Anterior cingulate cortex (tissue), 58 donors: ENCODE measurements around the gene DIP2C.
"Not testable (repeated sequence)": the region's sequence is repeated elsewhere in the genome, so short reads cannot be mapped to it uniquely, and the experiment has no call there.

ENCODE experiments used
- DNase-seq, 58 donors: peaks; one replicate each; lab custom pipeline; 2025; lab: John Stamatoyannopoulos, UW

The DIP2C gene

GRCh38 chr10:526651-527312 is 162.7 kb downstream of the DIP2C start:
- no peak for DNase-seq

- DNase-seq = no peak
Measured at GRCh38 chr10:525565-526315, 163.7 kb downstream of the DIP2C start.

- DNase-seq = no peak
Measured at GRCh38 chr10:523925-524324, 165.5 kb downstream of the DIP2C start.

GRCh38 chr10:522350-522749 is 167.1 kb downstream of the DIP2C start:
- DNase-seq = no peak

- peak in 22 of 58 donors; percentile 25 to 68 (median 42) for DNase-seq
Measured at GRCh38 chr10:521261-522250, 167.9 kb downstream of the DIP2C start.

GRCh38 chr10:520402-520787 is 169.1 kb downstream of the DIP2C start:
- DNase-seq = peak in 1 of 58 donors; percentile 20

GRCh38 chr10:519716-520401 is 169.6 kb downstream of the DIP2C start:
- DNase-seq = no peak

GRCh38 chr10:519055-519715 is 170.3 kb downstream of the DIP2C start:
- no peak for DNase-seq

- DNase-seq = peak in 1 of 58 donors; percentile 18
Measured at GRCh38 chr10:517872-518475, 171.5 kb downstream of the DIP2C start.

GRCh38 chr10:517241-517830 is 172.1 kb downstream of the DIP2C start:
- DNase-seq = no peak

- no peak for DNase-seq
Measured at GRCh38 chr10:516764-517163, 172.7 kb downstream of the DIP2C start.

- DNase-seq = no peak
Measured at GRCh38 chr10:515674-516073, 173.8 kb downstream of the DIP2C start.

GRCh38 chr10:514137-514671 is 175.3 kb downstream of the DIP2C start:
- DNase-seq = peak; percentile 23 to 95 (median 77)

- no peak for DNase-seq
Measured at GRCh38 chr10:513393-513792, 176.1 kb downstream of the DIP2C start.

- DNase-seq = not testable (repeated sequence)
Measured at GRCh38 chr10:512661-513060, 176.8 kb downstream of the DIP2C start.

GRCh38 chr10:511849-512191 is 177.6 kb downstream of the DIP2C start:
- DNase-seq = no peak

- DNase-seq = peak; percentile 34 to 96 (median 89)
Measured at GRCh38 chr10:511101-511848, 178.2 kb downstream of the DIP2C start.

- DNase-seq = peak in 49 of 58 donors; percentile 30 to 90 (median 66)
Measured at GRCh38 chr10:510415-510881, 179.0 kb downstream of the DIP2C start.
